HCEC 1CT (cell line): ENCODE measurements around the gene TRIP13.
"Not testable (repeated sequence)": the region's sequence is repeated elsewhere in the genome, so short reads cannot be mapped to it uniquely, and the experiment has no call there.

Source experiments
- DNase-seq: peaks from one replicate; pipeline ENCODE4 v3.0.0-alpha.2; 2017

Gene TRIP13

GRCh38 chr5:939368-939767, 46.7 kb downstream of the TRIP13 start:
- DNase-seq = no peak

DNA sequence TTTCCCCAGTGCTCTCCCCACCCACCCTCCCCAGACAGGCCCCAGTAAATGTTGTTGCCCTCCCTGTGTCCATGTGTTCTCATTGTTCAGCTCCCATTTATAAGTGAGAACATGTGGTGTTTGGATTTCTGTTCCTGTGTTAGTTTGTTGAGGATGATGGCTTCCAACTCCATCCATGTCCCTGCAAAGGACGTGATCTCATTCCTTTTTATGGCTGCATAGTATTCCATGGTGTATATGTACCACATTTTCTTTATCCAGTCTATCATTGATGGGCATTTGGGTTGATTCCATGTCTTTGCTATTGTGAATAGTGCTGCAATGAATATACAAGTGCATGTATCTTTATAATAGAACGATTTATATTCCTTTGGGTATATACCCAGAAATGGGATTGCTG, 48.1 kb downstream of the TRIP13 start:
- not testable (repeated sequence) for DNase-seq

DNA sequence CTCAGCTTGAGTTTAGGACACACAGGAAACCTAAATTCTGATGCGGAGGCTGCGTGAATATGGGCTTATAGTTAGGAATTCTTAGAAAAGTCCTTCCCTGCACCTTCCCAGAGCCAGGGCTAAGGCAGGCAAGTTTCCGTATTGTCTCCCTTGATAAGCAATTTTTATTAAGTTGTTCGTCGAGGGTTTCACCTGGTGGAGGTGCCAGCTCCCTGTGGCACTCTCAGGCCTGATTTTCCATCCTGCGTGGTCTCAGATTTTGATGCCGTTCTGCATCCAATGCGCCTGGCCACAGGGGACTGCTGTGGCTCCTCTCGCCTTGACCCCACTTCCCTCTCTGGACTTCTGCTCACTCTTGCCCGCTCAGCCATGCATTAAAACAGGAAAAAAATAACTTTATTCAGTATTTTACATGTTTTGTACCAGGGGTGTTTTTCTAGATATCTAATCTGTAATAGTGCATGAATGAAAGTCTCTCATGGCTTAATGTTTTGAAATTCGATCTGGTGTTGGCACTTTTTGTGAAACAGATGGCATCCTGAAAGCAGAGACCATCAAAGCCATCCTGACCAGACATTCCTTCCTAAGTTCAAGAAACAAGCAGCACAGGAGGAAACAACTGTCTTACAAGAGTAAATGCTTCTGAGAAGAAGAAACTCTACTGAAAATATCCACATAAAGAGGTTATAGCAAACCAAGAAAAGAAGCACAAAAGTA, 50.7 kb downstream of the TRIP13 start:
- DNase-seq = no peak

- no peak for DNase-seq
Observed at GRCh38 chr5:943918-944620, 51.4 kb downstream of the TRIP13 start.

DNA sequence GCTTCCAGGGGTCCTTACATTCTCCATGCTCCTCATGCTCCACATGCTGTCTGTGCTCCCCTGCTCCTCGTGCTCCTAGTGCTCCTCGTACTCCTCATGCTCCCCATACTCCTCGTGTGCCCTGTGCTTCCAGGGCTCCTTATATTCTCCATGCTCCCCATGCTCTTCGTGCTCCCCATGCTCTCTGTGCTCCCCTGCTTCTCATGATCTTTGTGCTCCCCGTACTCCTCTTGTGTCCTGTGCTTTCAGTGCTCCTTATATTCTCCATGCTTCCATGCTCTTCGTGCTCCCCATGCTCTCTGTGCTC, 51.9 kb downstream of the TRIP13 start:
- no peak for DNase-seq

- DNase-seq = no peak
Observed at GRCh38 chr5:944992-945685, 52.5 kb downstream of the TRIP13 start.

GRCh38 chr5:945691-946551, 53.2 kb downstream of the TRIP13 start:
- DNase-seq = no peak

DNA sequence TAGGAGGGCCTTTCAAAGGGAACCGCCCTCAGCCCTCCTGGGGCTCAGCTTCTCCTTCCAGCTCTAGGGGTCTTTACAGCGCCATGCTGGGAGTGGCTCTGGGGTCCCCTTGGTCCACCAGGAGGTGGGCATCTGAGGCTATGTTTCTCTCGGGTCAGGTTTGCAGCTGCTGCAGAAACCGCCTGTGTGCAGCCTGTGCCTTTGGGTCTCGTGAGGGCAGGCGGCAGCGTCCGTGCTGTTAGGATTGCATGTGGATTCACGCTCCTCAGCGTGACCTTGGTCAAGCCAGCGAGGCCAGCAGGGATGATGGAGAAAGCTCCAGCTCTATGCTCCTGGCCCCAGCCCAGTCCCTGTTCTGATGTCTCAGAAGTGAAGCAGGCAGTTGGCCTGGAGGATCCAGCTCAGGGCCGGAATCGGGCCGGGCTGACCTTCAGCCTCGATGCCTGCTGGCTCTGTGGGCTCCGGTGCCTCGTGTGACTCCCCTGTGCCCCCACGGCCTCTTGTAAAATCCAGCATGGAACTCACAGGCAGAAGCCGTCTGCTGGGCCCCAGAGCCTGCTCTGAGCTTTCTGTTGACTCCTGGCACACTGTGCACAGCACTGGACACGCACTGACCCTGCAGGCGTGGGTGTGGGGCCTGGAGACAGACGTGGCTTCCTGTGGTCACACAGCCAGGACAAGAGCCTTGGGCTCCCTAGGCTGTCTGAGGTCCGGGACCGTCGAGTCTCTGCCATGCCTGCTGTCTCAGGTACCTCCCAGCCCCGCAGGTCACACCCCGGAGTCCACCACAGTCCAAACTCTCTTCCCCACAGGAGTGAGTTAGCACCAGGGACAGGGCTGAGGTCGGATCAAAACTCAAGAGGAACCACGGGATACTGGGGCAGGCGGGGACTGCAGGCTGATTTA, 54.3 kb downstream of the TRIP13 start:
- no peak for DNase-seq

DNA sequence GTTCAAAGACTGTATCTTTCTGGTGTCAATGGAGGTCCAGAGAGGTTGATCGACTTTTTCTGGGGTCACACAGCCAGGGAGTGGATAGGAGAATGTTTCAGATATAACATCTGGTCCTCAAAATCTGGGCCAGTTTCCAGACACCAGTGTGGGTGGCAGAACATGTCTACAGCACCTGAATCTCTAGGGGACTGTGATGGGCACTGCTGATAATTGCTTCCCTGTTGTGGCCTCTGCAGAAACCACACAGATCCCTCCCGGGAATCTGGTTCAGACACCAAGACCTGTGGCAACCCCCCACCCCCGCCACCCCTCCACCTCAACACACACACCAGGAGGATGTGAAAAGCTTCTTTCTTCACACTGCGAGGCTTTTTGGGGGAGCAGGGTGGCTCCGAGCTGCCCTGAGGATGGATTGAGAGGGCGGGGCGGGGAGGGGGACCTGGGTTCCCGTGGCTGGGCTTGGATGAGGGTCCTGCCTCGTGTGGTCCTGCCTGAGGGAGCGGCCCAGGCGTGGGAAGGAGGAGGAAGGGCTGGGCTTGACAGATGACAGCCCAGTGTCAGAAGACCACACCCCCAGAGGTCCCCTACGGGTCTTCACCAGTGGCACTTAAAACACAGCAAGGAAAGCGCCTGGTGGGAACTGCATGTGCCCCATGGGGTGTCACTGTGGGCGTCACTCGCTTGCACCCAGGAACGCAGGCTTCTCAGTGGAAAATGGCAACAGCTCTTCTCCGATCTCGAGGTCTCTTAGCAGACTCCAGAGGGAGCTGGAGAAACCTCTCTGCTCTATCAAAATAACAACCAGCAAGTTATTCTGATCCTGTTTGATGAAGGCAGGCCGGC, 55.2 kb downstream of the TRIP13 start:
- no peak for DNase-seq

DNA sequence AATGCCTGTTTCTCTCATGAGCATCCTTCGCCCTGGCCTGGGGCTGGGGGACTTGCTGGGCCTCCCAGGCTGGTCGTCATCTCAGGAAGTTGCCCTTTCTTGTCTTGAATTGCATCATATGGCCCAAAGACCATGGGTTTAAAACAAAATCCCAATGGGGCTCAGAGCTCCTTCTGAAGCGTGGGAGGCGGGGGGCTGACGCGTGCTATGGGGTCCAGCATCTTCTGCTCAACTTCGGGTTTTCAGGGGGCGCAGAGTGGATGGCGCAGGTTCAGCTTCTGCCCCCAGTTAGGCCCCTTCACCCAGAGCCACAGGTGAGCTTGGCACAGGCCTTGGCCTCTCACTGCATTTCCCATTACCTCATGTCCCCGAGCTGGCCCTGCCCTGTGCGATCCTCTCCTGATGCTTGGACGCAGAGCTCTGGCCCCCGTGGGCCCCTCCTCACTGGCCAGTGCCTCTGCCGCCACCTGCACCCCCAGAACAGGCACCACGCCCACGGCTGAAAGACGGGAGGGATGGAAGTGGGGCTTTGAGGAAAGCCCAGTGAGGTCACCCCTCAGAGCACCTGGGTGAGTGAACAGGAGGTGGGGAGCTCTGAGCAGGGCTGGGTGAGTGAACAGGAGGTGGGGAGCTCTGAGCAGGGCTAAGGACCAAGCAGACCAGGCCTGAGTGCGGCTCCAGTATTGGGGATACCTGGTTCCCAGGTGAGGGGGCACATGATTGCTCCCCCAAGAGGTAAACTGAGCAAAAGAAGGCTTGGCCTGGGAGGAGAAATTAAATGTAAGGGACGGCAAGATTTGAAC, 56.0 kb downstream of the TRIP13 start:
- DNase-seq = no peak

DNA sequence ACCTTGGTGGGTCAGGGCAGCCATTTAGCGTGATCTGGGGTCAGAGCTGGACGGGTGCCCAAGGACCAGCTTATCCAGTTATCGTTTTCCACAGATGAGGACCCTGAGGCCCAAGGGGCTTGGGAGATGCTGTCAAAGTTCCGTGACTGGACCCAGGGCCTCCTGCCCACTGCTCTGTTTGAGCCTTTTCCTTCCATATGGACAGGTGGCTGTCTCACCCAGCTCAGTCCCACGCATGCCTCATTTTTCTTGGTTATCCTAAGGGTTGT, 56.5 kb downstream of the TRIP13 start:
- DNase-seq = no peak

- DNase-seq = no peak
Observed at GRCh38 chr5:949815-950560, 57.3 kb downstream of the TRIP13 start.

- DNase-seq = no peak
Observed at GRCh38 chr5:951940-952596, 59.4 kb downstream of the TRIP13 start.

DNA sequence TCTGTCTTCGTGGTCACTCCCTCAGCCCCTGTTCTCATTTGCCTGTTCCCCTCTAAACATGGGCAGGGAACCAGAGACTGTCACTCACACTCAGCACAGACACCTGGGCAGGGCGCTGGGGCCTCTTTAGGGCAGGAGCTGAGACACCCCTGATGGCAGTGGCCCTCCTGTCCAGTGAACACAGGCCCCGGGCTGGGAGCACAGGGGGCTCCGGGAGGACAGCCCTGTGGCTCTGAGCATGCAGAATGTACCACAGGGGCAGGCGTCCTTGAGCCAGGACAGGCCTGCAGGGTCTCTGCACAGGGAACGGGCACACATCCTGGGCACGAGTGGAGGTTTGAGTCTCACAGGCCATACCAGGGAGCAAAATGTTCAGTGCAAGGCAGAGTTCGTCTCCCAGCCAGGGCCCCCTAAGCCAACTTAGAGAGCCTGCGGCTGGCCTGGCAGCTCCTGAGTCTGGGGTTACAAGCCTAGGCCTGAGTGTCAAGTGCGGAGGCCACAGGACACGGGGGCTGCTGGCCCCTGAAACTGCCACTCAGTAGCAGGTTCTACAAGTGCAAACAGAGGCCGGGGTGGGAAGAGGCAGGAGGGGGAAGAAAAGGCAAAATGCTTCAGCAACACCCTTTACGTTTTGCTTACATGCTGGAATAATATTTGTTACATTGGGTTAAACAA, 60.0 kb downstream of the TRIP13 start:
- no peak for DNase-seq

DNA sequence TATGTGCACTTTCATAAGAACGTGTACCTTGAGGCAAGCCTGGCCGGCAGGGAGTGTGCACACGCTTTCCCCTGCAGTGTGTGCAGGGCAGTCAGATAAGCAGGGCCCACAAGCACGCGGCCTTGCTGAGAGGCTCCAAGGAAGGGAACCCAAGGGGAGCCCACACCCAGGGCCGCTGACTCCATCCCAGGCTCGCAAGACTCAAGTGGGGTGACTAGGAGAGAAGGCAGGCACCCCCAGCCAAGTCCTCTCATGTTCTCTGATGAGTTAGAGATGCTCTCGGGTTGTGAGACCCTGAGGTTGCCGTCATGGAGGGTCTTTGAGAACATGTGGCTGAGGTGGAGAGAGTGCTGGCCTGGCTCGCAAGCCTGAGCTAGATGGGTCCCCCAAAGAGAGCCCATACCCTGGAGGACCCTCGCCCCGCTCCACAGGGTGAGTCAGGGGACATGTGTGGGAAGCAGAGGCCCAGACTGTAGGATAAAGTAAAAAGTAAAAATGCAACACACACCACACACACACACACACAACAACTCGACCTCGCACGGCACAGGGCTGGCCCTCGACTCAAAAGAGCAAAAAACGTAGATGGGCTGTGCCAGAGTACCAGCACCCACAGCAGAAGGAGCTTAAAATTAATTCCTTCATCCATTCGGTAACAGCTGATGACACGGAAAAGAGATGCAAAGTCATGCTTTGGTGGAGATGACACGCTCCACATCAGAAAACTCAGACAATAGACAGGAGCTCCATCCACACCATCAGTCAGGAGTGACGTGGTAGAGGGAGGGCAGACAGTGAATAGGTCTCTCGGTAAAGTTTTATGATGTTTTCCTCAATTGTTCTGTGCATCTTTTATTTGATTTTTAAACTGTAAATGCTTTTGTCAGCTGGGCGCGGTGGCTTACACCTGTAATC, 61.1 kb downstream of the TRIP13 start:
- no peak for DNase-seq

- no peak for DNase-seq
Observed at GRCh38 chr5:955886-956761, 63.4 kb downstream of the TRIP13 start.
